ENCODE results near the gene NEBL. TPM values are rescaled to one million over a fixed set of nuclear protein-coding genes. Genes with fewer than 3 reads are reported as not detected.
"Not testable (repeated sequence)": the region's sequence is repeated elsewhere in the genome, so short reads cannot be mapped to it uniquely, and the experiment has no call there.

Gene NEBL
- polyA plus RNA-seq (2011; rRNA removed) (not detected in 2 replicates), polyA minus RNA-seq (2011; rRNA and poly(A)+ RNA removed) (not detected in 2 replicates)

GRCh38 chr10:20897146-20897825 is at the start of gene NEBL:
Gene NEBL, minus strand, starts transcription at chr10:20897311. Its CDS starts 106 bp downstream, at chr10:20897205.
- CTCF ChIA-PET: no interaction called here
- POLR2A ChIA-PET: no interaction called here
- DNase-seq (ENCODE audit: low read depth): no peak
- Histone ChIP-seq H3K27me3 (ENCODE audit: control insufficient read depth, insufficient read depth, low read length) (no peaks in the 10 kb centered on the region), H3K4me3 (ENCODE audit: low read depth, low read length) (no peak within 1 kb of the TSS), H3K36me3 (ENCODE audit: control insufficient read depth, insufficient read depth, low read length) (no peaks in the 10 kb centered on the region)
- no peak for TF ChIP-seq CTCF (IDR thresholded peaks at IDR 0.05; ENCODE audit: insufficient read depth, low read depth, low read length)

- Histone ChIP-seq H3K36me3 (ENCODE audit: control insufficient read depth, insufficient read depth, low read length) (no peaks in the 10 kb centered on the region), H3K27me3 (ENCODE audit: control insufficient read depth, insufficient read depth, low read length) (no peaks in the 10 kb centered on the region), H3K4me3 (ENCODE audit: low read depth, low read length) (no peak overlapping the region)
- no peak for TF ChIP-seq CTCF (IDR thresholded peaks at IDR 0.05; ENCODE audit: insufficient read depth, low read depth, low read length)
- no peak for DNase-seq (ENCODE audit: low read depth)
- ChIA-PET CTCF (interaction anchor here (0.9 kb wide), 1 partner anchor 18 kb away, joined by 3 read pairs; no protein-coding TSS in a partner anchor), POLR2A (no interaction called here)
Observed at GRCh38 chr10:20945546-20946332, 48.6 kb upstream of the NEBL start.

GRCh38 chr10:20944789-20945502 is 47.8 kb upstream of the NEBL start:
- no peaks in the 10 kb centered on the region for H3K27me3 ChIP-seq (ENCODE audit: control insufficient read depth, insufficient read depth, low read length)
- no peak for DNase-seq (ENCODE audit: low read depth)
- no peak overlapping the region for H3K4me3 ChIP-seq (ENCODE audit: low read depth, low read length)
- TF ChIP-seq CTCF (IDR thresholded peaks at IDR 0.05; ENCODE audit: insufficient read depth, low read depth, low read length): no peak
- no peaks in the 10 kb centered on the region for H3K36me3 ChIP-seq (ENCODE audit: control insufficient read depth, insufficient read depth, low read length)
- POLR2A ChIA-PET: no interaction called here
- CTCF ChIA-PET: no interaction called here

- H3K36me3 ChIP-seq (ENCODE audit: control insufficient read depth, insufficient read depth, low read length); CTCF ChIA-PET; POLR2A ChIA-PET; DNase-seq (ENCODE audit: low read depth); H3K4me3 ChIP-seq (ENCODE audit: low read depth, low read length); H3K27me3 ChIP-seq (ENCODE audit: control insufficient read depth, insufficient read depth, low read length): not testable (repeated sequence)
Observed at GRCh38 chr10:20939414-20939813, 42.3 kb upstream of the NEBL start.

GRCh38 chr10:20936396-20936795 is 39.3 kb upstream of the NEBL start:
- no peak for DNase-seq (ENCODE audit: low read depth)
- Histone ChIP-seq H3K36me3 (ENCODE audit: control insufficient read depth, insufficient read depth, low read length) (no peaks in the 10 kb centered on the region), H3K27me3 (ENCODE audit: control insufficient read depth, insufficient read depth, low read length) (no peaks in the 10 kb centered on the region), H3K4me3 (ENCODE audit: low read depth, low read length) (no peak overlapping the region)
- TF ChIP-seq CTCF (IDR thresholded peaks at IDR 0.05; ENCODE audit: insufficient read depth, low read depth, low read length): no peak
- POLR2A ChIA-PET: no interaction called here
- CTCF ChIA-PET: no interaction called here
